CMK (cell line): ENCODE data around the gene P2RY6.

Experiments
- DNase-seq: peaks from one replicate; pipeline ENCODE4 v3.0.0-alpha.2; 2010; ENCODE audit warnings: low read depth

The P2RY6 gene

GRCh38 chr11:73296501-73297230 is 24.5 kb downstream of the P2RY6 start:
- no peak for DNase-seq

DNA sequence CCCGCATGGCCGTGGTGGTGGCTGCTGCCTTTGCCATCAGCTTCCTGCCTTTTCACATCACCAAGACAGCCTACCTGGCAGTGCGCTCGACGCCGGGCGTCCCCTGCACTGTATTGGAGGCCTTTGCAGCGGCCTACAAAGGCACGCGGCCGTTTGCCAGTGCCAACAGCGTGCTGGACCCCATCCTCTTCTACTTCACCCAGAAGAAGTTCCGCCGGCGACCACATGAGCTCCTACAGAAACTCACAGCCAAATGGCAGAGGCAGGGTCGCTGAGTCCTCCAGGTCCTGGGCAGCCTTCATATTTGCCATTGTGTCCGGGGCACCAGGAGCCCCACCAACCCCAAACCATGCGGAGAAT is 25.1 kb downstream of the P2RY6 start:
- DNase-seq, result no peak

GRCh38 chr11:73297702-73298101 is 25.6 kb downstream of the P2RY6 start:
- no peak for DNase-seq

DNA sequence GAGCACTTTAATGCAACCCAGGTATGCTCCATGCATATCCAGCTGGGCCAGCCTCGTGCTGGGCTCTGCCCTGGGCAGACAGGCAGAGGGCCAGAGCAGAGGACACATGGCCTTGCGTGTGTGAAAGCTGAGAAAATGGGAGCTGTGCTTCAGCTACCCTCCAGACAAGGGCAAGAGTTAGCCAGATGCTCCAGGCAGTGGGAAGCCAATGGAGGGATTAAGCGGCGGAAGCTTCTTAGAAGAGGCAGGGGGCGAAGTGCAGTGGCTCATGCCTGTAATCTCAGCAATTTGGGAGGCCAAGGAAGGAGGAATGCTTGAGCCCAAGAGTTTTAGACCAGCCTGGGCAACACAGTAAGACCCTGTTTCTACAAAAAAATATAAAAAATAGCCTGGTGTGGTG is 26.1 kb downstream of the P2RY6 start:
- DNase-seq, result no peak

GRCh38 chr11:73299751-73300150 is 27.6 kb downstream of the P2RY6 start:
- DNase-seq, result no peak

DNA sequence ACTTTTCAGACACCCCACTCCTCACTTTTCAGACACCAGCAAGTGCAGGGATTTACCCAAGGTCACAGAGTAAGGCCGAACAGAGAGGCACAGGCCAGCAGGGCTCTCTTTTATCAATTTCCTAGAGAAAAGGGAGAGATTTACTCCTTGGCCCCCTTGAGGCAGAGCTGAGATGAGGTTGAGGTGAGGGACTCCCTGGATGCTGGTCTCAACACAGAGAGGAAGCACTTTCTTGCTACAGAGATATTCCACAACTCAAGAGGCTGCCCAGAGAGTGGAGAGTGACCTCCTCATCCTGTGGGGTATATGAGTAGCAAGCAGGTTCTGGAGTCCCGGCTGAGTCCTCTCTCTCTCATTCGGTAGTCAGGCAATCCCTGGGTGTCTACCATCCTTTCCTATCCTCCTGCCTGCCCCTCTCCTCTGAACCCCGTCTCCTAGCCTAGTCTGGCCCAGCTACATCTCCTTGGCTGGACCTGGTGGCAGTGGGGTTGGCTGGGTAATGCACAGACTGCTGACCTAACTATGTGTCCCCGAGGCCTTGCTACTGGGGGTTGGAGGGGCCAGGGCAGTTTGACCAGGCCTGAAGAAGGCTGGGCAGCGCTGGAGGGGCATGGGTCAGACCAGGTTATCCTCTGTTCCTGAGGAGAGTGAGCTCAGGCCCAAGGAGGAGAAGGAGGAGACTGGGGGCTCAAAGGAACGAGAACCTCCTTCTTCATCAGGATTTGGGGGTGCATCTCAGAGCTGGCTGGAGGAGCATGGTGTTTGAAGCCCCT is 34.1 kb downstream of the P2RY6 start:
- no peak for DNase-seq

GRCh38 chr11:73306977-73307322 is 34.8 kb downstream of the P2RY6 start:
- no peak for DNase-seq

DNA sequence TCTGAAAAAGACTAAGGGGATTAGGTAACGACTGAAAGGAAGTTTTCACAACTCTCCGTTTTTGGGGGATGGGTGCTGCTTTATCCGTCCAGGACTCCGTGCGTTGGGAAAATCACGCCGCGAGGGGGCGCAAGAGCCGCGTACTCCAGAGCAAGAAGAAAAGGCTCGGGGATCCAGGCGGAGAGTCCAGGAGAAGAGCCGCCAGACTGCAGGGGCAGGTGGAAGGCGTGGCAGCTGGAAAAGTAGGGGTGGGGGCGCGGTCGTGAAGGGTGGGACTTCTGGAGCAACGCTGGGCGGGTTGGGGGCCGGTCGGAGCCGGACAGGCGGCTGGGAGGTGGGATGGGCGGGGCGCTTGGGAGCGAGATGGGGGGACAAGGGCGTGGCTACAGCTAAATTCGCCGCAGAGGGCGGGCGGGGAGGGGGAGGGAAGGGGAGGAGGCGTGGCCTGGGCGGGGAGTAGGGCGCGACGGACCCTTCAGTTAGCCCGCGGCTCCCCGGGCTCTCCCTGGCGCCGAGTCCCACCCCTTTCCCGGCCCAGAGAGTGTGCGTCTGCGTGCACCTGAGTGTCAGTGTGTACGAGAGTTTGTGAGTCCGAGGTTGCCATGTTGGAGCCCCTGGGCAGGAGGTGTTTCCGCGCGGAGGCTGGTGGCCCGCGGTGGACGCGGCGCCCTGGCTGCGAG is 35.3 kb downstream of the P2RY6 start:
- DNase-seq, result peak; percentile 91

DNA sequence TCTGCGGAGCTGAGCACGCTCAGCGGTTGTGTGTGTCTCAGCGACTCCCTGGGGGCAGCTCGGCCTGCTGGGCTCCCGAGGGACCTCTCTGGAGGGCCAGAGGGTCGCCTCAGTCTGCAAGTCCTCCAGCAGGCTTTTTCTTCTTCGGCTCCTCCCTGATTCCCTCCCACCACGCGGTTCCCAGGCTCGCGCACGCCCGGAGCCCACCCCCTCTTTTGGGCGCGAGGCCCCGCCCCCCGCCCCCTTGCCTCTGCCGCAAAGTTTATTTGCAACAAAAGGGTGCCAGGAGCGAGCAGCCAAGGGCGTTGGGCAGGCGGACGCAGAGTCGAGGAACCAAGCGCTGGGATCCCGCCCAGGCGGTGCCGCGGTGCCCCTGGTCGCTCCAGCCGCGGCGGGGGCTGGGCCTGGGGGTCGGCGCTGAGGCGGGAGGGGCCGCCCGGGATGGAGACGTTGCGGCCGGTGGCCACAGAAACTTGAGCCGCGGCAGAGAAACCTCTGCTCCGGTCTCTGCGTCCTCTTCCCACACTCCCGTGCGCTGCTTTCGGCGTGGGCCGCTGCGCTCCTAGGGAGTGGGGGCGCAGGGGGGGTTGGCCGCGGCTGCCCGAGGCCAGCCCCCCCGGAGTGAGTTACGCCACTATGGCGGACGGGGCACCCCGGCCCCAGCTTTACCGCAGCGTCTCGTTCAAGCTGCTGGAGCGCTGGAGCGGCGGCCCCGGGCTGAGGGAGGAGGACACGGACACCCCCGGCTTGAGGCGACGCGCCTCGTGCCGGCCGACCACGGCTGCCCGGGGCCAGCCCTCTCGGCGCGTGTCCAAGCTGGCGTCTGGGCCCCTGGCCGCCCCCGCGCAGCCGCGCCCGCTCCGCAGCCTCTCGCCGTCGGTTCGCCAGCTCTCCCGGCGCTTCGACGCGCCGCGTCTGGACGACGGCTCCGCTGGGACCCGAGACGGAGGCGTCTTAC is 36.1 kb downstream of the P2RY6 start, which contains the start of gene ARHGEF17:
ARHGEF17 (plus strand) TSS at position 274 of the 958 bp plus-strand sequence; CDS start at position 637, 363 bp downstream.
- DNase-seq, result no peak

- DNase-seq, result no peak
Observed at GRCh38 chr11:73308961-73309919, 37.1 kb downstream of the P2RY6 start.

DNA sequence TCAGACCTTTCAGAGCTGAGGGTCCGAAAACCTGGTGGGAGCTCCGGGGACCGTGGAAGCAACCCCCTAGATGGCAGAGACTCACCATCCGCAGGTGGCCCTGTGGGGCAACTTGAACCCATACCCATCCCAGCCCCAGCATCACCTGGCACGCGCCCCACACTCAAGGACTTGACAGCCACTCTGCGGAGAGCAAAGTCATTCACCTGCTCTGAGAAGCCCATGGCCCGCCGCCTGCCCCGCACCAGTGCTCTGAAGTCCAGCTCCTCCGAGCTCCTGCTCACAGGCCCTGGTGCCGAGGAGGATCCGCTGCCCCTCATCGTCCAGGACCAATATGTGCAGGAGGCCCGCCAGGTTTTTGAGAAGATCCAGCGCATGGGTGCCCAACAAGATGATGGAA is 37.9 kb downstream of the P2RY6 start:
- no peak for DNase-seq

DNA sequence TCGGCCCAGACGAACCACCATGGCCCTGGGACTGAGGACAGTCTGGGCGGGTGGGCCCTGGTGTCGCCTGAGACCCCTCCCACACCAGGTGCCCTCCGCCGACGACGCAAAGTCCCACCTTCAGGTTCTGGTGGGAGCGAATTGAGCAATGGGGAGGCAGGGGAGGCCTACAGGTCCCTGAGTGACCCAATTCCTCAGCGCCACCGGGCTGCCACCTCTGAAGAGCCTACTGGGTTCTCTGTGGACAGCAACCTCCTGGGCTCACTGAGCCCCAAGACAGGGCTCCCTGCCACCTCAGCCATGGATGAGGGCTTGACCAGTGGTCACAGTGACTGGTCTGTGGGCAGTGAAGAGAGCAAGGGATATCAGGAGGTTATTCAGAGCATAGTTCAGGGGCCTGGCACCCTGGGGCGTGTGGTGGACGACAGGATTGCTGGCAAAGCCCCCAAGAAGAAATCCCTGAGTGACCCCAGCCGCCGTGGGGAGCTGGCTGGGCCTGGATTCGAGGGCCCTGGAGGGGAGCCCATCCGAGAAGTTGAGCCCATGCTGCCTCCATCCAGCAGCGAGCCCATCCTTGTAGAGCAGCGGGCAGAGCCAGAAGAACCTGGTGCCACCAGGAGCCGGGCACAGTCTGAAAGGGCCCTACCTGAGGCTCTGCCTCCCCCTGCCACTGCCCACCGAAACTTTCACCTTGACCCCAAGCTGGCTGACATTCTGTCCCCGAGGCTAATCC is 38.7 kb downstream of the P2RY6 start:
- no peak for DNase-seq

DNA sequence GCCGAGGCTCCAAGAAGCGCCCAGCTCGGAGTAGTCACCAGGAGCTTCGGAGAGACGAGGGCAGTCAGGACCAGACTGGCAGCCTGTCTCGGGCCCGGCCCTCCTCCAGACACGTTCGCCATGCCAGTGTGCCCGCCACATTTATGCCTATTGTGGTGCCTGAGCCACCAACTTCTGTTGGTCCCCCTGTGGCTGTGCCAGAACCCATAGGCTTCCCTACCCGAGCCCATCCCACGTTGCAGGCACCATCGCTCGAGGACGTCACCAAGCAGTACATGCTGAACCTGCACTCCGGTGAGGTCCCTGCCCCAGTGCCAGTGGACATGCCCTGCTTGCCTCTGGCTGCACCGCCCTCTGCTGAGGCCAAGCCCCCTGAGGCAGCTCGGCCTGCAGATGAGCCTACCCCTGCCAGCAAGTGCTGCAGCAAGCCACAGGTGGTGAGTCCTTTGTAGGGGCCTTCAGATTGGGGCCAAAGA is 39.3 kb downstream of the P2RY6 start:
- DNase-seq, result no peak

DNA sequence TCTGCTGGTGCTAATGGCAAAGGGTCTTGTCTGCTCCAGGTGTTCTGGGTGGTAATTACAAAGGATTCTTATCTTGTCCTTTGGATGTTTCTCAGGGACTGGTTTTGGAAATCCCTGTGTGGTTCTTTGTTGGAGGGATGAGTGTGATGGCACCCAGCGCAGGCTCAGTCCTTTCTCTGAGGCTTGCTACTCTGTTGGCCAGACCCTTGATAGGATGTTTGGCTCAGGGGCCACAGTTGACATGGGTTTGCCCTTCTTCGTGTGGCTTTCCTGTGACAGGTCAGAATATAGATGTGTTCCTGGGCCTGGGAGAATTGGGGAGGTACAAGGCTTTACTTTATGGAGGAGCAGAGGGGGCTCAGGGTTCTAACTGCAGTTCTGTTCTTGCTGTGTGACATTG is 39.9 kb downstream of the P2RY6 start:
- DNase-seq, result no peak

DNA sequence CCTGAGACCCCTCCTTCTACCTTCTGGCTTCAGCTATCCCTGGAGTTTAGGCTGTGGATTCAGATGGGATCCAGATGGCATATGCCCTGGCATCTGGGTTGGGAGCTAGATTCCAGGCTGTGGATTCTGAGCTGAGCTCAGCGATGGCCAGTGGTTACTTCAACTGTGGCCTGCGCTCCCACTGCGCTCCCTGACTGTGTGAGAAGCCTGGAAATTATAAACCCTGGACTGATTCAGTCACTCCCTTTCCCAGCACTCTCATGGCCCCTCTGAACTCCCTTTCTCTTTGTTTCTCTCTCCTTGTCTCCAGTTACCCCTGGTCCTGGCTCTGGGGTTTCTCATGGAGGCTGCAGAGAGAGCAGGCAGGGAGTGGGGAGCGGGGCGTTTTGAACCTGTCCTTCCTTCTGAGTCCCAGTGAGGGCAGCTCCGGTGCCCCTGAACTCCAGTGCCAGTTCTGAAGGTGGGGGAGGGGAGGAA is 40.8 kb downstream of the P2RY6 start:
- DNase-seq, result no peak

DNA sequence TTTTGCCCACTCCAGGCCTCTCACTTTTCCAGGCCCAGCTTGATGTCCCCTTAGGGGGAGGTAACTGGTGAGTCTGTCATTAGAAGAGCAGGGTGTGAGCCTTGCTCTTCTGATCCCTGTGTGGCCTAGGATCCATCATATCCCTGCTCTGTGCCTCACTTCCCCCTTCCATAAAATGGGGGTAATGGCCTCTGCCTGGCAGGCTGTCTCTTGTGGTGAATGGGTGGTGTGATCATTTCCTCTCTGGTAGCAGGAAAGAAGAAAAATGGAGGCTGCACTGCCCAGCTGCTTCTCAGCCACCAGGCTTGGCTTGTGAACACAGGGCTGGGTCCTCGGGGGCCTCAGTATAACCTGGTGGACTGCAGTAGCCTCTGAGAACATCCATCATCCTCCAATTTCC is 41.5 kb downstream of the P2RY6 start:
- DNase-seq, result no peak

- no peak for DNase-seq
Observed at GRCh38 chr11:73314117-73314961, 42.2 kb downstream of the P2RY6 start.

GRCh38 chr11:73315293-73316020 is 43.3 kb downstream of the P2RY6 start:
- DNase-seq, result no peak
